ENCODE data around the gene SBNO2.

- TF ChIP-seq POLR2A (IDR thresholded peaks at IDR 0.05) (no peak), CTCF (IDR thresholded peaks at IDR 0.05) (no peak), EP300 (IDR thresholded peaks at IDR 0.05) (no peak), POLR2AphosphoS5 (IDR thresholded peaks at IDR 0.05) (peak in 1 of 3 donors; percentile 14)
These were observed 107.2 kb downstream of the SBNO2 start, which contains the start of gene ARHGAP45 for GRCh38 chr19:1066748-1067340.

Measured in stomach (tissue), 4 donors.